Fibroblast of skin of back (primary cell): Measurements from ENCODE around the gene NARF.
"Not testable (repeated sequence)": the region's sequence is repeated elsewhere in the genome, so short reads cannot be mapped to it uniquely, and the experiment has no call there.

Experiments used
- DNase-seq: peaks from one replicate; pipeline ENCODE4 v3.0.0-alpha.2; 2013

Gene NARF

DNA sequence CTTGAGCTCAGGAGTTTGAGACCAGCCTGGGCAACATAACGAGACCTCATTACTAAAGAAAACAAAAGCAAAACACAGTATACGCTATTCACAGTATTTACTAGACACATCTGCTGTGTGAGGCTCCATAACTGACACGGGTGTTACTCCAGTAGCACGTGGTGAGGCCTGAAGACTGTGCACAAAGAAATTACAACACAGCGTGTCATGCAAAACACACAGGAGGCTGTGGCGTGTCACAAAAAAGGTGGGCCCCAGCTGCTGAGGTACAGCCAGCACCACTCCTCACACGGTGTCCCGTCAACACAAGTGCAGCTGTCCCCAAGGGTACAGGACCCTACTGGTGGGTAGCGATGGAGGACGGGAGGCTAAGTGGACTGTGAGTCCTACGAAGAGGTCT, 10.7 kb upstream of the NARF start:
- no peak for DNase-seq

DNA sequence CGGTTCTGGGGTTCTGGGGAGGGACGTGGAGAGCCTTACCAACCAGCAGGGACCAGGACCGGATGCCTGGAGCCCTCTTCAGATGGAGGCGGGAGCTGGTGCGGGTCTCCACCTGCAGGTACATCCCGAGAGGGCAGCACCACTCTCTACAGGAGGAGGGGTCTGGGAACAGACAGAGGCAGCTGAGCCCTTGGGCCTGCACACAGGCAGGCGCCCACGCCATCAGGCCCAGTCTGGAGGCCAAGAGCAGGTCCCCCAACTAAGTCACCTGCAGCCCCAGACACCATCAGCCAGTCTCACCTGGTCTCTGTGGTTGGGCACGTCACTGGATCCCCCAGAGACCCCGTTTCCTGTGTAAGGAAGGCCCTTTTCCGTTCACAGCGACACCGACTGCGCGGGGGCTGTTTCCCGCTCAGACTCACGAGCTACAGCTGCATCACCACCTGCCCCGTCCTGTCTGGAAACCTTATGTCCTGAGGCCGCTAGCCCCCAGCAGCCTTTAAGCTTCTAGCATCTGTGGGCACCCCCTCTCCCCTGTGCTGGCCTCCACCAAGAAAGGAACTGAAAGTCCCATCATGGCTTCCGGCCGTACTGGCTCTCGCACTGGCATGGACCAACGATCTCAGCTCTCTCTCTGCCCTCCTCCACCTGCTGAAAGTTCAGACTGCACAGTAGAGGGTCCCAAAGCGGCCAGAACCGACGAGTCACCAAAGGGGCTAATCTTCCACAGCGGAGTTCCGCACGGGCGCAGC, 9.2 kb upstream of the NARF start:
- no peak for DNase-seq

GRCh38 chr17:82449883-82450356, 8.6 kb upstream of the NARF start:
- no peak for DNase-seq

- DNase-seq = peak; percentile 90
Observed at GRCh38 chr17:82450357-82451106, 8.0 kb upstream of the NARF start, which contains the start of gene CYBC1. TSS of gene CYBC1 (minus strand) at chr17:82450752. CDS start at chr17:82449254, 1,498 bp downstream.

DNA sequence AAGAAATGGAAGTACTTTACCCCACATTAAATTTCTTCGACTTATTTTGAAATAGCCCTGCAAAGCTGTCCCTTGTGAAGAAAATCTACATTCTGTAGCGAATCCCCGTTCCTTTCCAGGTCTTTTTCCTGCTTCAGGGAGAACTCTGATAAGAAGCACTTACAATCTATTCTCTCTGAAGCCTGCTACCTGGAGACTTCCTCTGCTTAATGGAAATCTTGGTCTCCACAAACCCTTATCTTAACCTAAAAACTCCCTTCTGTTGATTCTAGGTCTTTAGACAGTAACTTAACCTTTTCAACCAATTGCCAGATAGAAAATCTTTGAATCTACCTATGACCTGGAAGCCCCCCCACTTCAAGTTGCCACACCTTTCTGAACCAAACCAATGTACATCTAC, 6.4 kb upstream of the NARF start:
- DNase-seq = no peak

DNA sequence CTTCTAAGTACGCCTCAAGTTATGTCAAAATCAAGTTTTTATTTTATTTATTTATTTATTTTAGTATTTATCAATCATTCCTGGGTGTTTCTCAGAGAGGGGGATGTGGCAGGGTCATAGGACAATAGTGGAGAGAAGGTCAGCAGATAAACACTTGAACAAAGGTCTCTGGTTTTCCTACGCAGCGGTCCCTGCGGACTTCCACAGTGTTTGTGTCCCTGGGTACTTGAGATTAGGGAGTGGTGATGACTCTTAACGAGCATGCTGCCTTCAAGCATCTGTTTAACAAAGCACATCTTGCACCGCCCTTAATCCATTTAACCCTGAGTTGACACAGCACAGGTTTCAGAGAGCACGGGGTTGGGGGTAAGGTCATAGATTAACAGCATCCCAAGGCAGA, 5.4 kb upstream of the NARF start:
- not testable (repeated sequence) for DNase-seq

DNA sequence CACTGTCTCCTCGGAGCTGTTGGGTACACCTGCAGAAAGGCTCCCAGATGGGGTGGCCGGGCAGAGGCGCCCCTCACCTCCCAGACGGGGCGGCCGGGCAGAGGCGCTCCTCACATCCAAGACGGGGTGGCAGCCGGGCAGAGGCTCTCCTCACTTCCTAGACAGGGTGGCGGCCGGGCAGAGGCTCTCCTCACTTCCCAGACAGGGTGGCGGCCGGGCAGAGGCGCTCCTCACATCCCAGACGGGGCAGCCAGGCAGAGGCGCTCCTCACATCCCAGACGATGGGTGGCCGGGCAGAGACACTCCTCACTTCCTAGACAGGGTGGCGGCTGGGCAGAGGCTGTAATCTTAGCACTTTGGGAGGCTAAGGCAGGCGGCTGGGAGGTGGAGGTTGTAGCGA, 4.8 kb upstream of the NARF start:
- not testable (repeated sequence) for DNase-seq

DNA sequence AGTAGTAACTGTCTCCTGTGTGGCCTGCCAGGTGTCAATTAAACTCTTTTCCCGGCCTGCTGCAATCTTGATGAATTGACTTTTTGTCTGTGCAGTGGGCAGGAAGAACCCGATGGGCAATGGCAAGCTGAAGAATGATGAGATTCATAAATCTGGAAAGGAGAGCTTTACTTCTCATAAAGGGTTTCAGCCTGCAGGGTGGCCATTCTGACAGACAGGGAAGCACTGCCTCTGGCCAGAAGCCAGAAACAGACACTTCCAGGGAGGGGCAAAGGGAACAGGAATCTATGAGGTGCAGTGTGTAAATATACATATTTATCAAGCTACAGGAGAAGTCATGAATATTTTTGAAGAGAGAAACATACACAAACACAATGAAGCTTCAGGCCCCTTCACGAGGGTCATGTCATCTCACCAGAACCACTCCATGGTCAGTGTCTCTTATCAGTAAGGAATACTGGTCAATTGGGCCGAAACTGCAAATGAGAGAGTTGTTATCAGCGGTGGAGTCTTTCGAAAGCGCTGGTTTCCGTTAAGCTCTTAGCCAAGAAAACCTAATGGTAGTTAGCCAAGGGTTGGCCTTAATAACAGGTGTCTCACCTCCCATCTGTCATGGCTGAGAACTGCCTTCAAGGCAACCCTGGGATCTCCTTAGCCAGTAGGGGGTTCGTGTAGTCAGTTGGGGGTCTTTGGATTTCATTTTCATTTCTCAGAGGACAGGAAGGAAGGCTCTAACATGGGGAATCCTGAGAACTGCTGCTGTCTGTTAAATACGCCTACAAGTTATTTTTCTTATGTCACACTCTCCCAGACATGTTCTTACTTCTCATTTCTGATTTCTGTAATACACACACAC, 1.2 kb upstream of the NARF start:
- no peak for DNase-seq

DNA sequence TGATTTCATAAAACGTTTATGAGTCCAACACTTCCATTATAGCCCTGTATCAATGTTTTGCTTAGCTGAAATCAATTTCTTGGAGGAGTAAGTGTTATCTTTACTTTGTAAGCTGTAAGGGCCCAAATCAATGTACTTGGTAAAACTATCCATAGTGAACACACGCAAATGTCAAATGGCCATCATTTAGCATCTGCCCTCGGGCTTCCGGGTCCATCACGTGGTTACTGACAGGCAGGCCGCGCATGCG, 687 bp upstream of the NARF start:
- no peak for DNase-seq

DNA sequence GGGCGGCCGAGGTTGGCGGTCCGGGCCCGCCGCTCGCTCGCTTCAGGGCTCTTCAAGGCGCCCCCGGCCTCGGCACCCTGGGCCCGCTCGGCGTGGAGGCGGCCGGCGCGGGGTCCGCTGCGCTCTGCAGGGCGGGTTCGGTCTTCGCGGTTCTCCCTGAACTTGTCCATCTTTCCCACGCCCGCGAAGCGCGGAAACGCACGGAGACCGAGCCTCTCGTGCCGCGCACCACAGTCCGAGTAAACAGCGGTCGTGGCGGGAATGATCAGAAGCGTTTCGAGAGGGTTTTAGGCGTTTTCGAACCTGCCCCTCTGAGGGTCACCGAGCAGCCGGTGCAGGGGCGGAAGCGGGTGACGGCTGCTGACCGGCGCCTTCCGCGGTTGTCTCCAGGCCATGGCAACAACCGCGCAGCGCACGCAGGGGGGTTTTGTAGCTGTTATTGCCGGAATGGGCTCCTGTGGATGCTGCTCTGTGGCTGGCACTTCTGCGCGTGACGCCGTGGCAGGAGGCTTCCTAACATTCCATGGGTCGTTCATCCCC, 414 bp downstream of the NARF start:
- DNase-seq = peak; percentile 31

- not testable (repeated sequence) for DNase-seq
Observed at GRCh38 chr17:82459936-82460335, 1.4 kb downstream of the NARF start.

- no peak for DNase-seq
Observed at GRCh38 chr17:82461827-82462524, 3.4 kb downstream of the NARF start.

DNA sequence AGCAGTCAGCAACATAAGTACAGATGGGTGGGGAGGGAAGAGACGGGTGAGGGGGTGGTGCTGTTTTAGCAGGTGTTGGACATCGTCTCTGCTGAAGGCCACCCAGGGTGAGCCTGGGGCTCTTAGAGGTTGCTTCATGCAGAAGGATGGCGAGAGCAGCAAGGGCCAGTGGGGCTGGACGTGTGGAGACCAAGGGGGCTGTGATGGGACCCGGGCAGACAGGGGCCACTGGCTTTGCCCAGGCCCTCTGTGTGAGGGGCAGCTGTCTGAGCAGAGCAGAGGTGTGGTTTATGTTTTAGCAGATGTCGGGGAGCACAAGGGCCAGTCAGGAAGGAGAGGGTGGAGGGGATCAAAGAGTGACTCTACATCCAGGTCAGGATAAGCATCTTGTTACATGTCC, 4.8 kb downstream of the NARF start:
- no peak for DNase-seq

DNA sequence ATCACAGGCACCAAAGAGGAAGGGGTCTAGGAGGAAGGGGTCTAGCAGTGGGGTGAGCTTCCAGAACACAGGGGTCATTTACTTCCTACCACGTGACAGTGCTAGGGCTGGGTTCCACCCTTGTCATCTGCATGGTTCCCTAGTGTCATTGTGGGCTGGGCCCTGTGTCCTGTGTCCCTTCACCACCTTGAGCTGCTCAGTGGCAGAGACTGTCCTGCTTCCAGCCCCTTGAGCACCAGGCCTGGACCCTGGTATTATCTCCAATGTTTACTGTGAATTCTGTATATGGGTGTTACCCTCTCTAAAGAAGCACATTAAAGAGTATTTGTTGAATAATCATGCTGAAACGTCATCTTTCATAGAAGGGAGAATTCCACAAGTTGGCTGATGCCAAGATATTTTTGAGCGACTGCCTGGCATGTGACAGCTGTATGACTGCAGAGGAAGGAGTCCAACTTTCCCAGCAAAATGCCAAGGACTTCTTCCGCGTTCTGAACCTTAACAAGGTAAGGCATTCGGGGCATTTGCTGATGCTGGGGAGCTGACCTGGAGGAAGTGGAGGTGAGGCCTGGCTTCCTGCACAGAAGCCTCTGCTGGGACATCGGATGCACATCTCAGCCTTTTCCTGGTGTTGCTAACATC, 5.5 kb downstream of the NARF start:
- DNase-seq = no peak

DNA sequence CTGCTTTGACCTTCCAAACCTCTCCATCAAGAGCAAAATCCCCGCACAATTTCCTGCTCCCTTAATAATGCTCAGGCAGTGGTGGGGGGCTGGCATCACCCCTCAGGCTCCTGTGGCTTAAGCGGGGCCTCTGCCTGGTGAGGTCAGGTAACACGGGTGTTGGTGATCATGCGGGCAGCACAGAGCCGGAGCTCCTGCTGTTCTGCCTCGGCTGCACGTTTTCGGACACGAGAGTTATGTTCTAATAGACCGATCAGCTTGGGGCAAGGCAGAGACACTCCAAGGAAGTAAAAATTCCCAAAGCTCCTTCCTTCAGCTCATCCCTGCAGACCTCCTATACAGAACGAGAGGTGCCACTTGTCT, 6.0 kb downstream of the NARF start:
- no peak for DNase-seq

DNA sequence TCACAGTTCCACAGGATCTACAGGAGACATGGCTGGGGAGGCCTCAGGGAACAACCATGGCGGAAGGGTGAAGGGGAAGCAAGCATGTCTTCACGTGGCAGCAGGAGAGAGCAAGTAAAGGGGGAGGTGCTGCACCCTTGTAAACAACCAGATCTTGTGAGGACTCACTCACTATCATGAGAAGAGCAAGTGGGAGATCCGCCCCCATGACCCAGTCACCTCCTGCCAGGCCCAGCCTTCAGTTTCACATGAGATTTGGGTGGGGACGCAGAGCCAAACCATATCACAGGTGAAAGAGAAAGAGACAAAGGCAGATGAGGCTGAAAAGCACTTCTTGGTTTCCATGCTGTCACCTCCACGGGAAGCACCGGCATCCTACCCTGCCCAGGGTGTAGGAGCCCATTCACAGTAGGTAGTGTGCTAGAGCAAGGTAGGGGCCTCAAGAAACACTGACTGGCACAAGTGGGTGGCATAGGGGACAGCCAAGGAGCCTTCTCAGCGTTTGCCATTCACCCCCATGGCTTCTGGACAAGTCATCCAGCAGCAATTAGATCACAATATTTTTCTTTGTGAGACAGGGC, 6.6 kb downstream of the NARF start:
- no peak for DNase-seq

GRCh38 chr17:82468692-82469091, 10.2 kb downstream of the NARF start:
- no peak for DNase-seq

DNA sequence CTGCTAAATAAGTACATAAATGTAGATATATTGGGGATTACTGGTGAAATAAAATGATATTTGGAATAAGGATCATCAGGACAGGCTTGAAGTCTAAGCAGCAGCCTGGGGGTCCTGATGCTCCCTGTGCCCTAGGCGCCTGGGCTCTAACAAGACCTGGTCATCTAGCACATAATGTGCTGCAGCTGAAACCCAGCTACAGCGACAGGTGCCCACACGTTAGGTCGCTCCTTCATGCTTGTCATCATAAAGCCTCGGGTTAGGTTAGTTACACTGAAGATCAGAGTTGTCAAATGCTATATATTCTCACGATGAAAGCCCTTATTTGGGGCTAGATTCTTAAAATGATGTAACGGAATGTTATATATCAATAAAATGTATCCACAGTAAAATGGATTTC, 11.5 kb downstream of the NARF start:
- no peak for DNase-seq

GRCh38 chr17:82474223-82475010, 15.9 kb downstream of the NARF start:
- DNase-seq = no peak

- peak; percentile 63 for DNase-seq
Observed at GRCh38 chr17:82475458-82475857, 16.9 kb downstream of the NARF start.

GRCh38 chr17:82477934-82478333, 19.4 kb downstream of the NARF start:
- DNase-seq = no peak
